HG02642 (cell line): ENCODE results near the gene DOCK3.
"Not testable (repeated sequence)": the region's sequence is repeated elsewhere in the genome, so short reads cannot be mapped to it uniquely, and the experiment has no call there.

Experiments
- ATAC-seq: cut with Tn5 transposase; IDR thresholded peaks from one replicate; pipeline ENCODE4 v1.9.1; 2021; ENCODE audit warnings: mild to moderate bottlenecking; ENCODE audit not compliant: unreplicated experiment, poor library complexity

Gene DOCK3

GRCh38 chr3:51340013-51340829, 665.5 kb downstream of the DOCK3 start:
- ATAC-seq: no peak

- no peak for ATAC-seq
Observed at GRCh38 chr3:51340989-51341636, 666.4 kb downstream of the DOCK3 start.

GRCh38 chr3:51343918-51344687, 669.4 kb downstream of the DOCK3 start:
- no peak for ATAC-seq

- no peak for ATAC-seq
Observed at GRCh38 chr3:51350751-51351150, 676.0 kb downstream of the DOCK3 start.

- ATAC-seq: no peak
Observed at GRCh38 chr3:51353131-51353530, 678.4 kb downstream of the DOCK3 start.

- ATAC-seq: no peak
Observed at GRCh38 chr3:51353691-51354090, 679.0 kb downstream of the DOCK3 start.

GRCh38 chr3:51354172-51354571, 679.4 kb downstream of the DOCK3 start:
- ATAC-seq: no peak

GRCh38 chr3:51354731-51355615, 680.2 kb downstream of the DOCK3 start:
- ATAC-seq: no peak

GRCh38 chr3:51355891-51356578, 681.3 kb downstream of the DOCK3 start:
- ATAC-seq: no peak

- no peak for ATAC-seq
Observed at GRCh38 chr3:51357856-51358255, 683.1 kb downstream of the DOCK3 start.

- no peak for ATAC-seq
Observed at GRCh38 chr3:51358981-51359380, 684.3 kb downstream of the DOCK3 start.

GRCh38 chr3:51360806-51361205, 686.1 kb downstream of the DOCK3 start:
- ATAC-seq: no peak

- ATAC-seq: no peak
Observed at GRCh38 chr3:51361746-51362145, 687.0 kb downstream of the DOCK3 start.

GRCh38 chr3:51362476-51362875, 687.7 kb downstream of the DOCK3 start:
- ATAC-seq: no peak

- ATAC-seq: not testable (repeated sequence)
Observed at GRCh38 chr3:51368276-51368675, 693.5 kb downstream of the DOCK3 start.

GRCh38 chr3:51371943-51372557, 697.3 kb downstream of the DOCK3 start:
- ATAC-seq: no peak

- no peak for ATAC-seq
Observed at GRCh38 chr3:51373658-51374421, 699.1 kb downstream of the DOCK3 start.

- no peak for ATAC-seq
Observed at GRCh38 chr3:51374456-51374855, 699.7 kb downstream of the DOCK3 start.
